Glutamatergic neuron (in vitro differentiated cells): ENCODE measurements around the gene PPID. TPM values are rescaled to one million over a fixed set of nuclear protein-coding genes. Genes with fewer than 3 reads are reported as not detected.

Experiments used
- DNase-seq: peaks from one replicate; pipeline ENCODE4 v3.0.0; 2022
- H3K27ac Mint-ChIP-seq: one replicate; pipeline ENCODE4 v1.8.0; 2020; ENCODE audit warnings: mild to moderate bottlenecking, mixed read lengths, inconsistent platforms; ENCODE audit not compliant: unreplicated experiment
- H3K27me3 Mint-ChIP-seq: one replicate; pipeline ENCODE4 v1.8.0; 2020; ENCODE audit warnings: mild to moderate bottlenecking, moderate library complexity, mixed read lengths, inconsistent platforms; ENCODE audit not compliant: unreplicated experiment
- H3K36me3 Mint-ChIP-seq: one replicate; pipeline ENCODE4 v1.8.0; 2020; ENCODE audit warnings: mild to moderate bottlenecking, mixed read lengths, inconsistent platforms; ENCODE audit not compliant: unreplicated experiment
- H3K4me1 Mint-ChIP-seq: one replicate; pipeline ENCODE4 v1.8.0; 2020; ENCODE audit warnings: mild to moderate bottlenecking, low read depth, mixed read lengths, inconsistent platforms; ENCODE audit not compliant: unreplicated experiment
- H3K4me3 Mint-ChIP-seq: one replicate; pipeline ENCODE4 v1.8.0; 2020; ENCODE audit warnings: mild to moderate bottlenecking, mixed read lengths, inconsistent platforms; ENCODE audit not compliant: unreplicated experiment
- H3K9me3 Mint-ChIP-seq: one replicate; pipeline ENCODE4 v1.8.0; 2020; ENCODE audit warnings: mild to moderate bottlenecking, moderate library complexity, mixed read lengths, inconsistent platforms; ENCODE audit not compliant: unreplicated experiment
- CTCF ChIP-seq: fragments of 200-600 bp; sonication (generic); IDR thresholded peaks from one replicate; pipeline ENCODE4 v1.5.0; 2021; ENCODE audit not compliant: partially characterized antibody, unreplicated experiment
- long read RNA-seq: library from polyadenylated mRNA; unstranded; transcript quantifications from one replicate; pipeline ENCODE4 v2.0.0, GENCODE V29; 2020; ENCODE audit not compliant: unreplicated experiment
- total RNA-seq: library from RNA; stranded (reverse); fragmentation: NEBNext Ultra II Directional; extraction: Animal tissue kit (Norgen Biotek cat#: 25700); gene quantifications from one replicate; pipeline ENCODE4 v1.2.1, GENCODE V29; 2021; ENCODE audit not compliant: unreplicated experiment

Gene PPID
- total RNA-seq, result 22.1 TPM
- long read RNA-seq, transcript PPID-201 (10 exons, 1,823 nt), result major isoform, 27 of 29 reads
- long read RNA-seq, partial matches to known transcripts, result 1 of 29 reads
- long read RNA-seq, other reads (novel, unspliced or antisense), result 1 of 29 reads

GRCh38 chr4:158722917-158723793, at the start of gene PPID:
Gene PPID, minus strand, starts transcription at chr4:158723396. Its CDS starts 108 bp downstream, at chr4:158723288.
- no peaks in the 10 kb centered on the region for H3K27me3 Mint-ChIP-seq
- TF ChIP-seq CTCF, result no peak

DNA sequence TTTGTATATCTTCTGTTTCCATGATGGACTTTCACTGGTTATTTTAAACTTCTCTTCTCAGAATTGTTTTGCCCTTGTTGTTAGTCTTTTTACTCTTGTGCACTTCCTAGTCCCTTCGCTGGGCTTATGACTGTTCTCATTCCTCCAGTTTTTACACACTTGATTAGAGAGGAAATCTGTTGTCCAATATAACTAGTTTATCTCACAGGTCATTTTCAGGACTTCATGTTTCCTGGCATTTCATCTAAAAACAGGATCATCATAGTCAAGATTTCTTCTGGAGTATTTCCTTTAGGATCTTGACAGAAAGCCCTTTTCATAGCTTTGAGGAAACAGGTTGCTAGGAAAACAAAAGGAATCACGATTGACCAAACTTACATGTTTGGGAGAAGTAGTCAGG, 48.6 kb upstream of the PPID start:
- Mint-ChIP-seq H3K9me3 (peaks cover 5% of the 10 kb centered on the region), H3K27ac (no peak overlapping the region), H3K27me3 (peaks cover 7% of the 10 kb centered on the region), H3K36me3 (no peaks in the 10 kb centered on the region), H3K4me1 (peaks cover 20% of the 10 kb centered on the region), H3K4me3 (no peak overlapping the region)
- no peak for DNase-seq
- no peak for TF ChIP-seq CTCF

More at GRCh38 chr4:158722917-158723793, at the start of gene PPID:
- Mint-ChIP-seq H3K36me3 (no peaks in the 10 kb centered on the region), H3K9me3 (peaks cover 3% of the 10 kb centered on the region), H3K27ac (peak within 1 kb of the TSS; percentile 92), H3K4me1 (no peaks in the 10 kb centered on the region), H3K4me3 (peak within 1 kb of the TSS; percentile 95)
- peak; percentile 87 for DNase-seq

DNA sequence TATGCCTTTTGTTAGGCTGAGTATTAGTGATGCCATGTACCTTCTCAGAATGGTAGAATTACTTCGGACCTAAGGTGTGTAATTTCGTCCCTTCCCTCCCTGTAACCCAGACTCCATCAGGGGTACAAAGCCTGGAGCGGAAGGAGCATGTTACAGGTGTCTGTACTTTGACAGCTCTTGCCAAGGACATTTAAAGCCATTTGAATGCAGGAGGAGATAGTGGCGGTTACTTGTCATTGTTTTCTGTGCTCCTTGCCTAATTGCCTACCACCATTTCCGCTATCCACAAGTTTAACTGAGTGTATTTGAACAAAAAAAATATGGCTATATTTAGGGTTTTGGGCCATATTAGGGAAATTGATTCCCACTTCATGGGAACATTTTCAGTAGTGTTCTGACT, 47.5 kb upstream of the PPID start:
- no peaks in the 10 kb centered on the region for H3K36me3 Mint-ChIP-seq
- peaks cover 5% of the 10 kb centered on the region for H3K9me3 Mint-ChIP-seq
- TF ChIP-seq CTCF, result no peak
- peak overlapping the region; percentile 99 for H3K4me3 Mint-ChIP-seq
- H3K27ac Mint-ChIP-seq, result no peak overlapping the region
- H3K27me3 Mint-ChIP-seq, result peaks cover 7% of the 10 kb centered on the region
- DNase-seq, result no peak
- peaks cover 20% of the 10 kb centered on the region for H3K4me1 Mint-ChIP-seq

DNA sequence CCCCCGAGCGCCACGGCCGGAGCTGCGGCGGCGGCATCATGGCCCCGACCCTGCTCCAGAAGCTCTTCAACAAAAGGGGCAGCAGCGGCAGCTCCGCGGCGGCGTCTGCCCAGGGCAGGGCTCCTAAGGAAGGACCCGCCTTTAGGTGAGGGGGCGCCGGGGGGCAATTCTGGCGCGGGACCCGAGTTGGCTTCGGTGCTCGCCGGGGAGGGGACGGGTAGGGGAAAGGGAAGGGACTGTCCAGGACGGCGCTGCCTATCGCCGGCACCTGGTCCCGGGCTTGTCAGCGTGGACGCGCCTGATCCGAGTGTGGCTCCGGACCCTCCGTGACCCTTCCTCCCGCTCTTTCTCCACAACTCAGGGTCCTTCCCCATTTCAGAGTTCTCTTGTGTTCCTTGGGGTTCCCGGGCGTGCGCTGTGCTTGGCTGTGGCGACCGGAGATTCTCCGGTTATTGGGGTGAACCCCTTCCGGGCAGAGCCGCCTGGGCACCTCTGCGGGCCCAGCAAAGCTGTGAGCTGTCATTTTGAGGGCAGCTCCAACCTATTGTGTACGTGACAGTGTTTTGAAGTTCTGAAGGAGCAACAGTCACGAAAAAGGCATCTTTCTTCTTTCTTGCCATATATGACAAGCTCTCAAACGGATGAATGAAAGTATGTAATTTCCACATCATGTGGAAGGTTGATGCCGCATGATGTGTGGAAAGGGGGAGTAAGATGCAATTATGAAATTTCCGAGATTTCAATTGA, 46.2 kb upstream of the PPID start:
- DNase-seq, result peak; percentile 66
- H3K27ac Mint-ChIP-seq, result peak overlapping the region; percentile 98
- peaks cover 16% of the 10 kb centered on the region for H3K4me1 Mint-ChIP-seq
- peak overlapping the region; percentile 99 for H3K4me3 Mint-ChIP-seq
- no peak for TF ChIP-seq CTCF
- H3K27me3 Mint-ChIP-seq, result peaks cover 7% of the 10 kb centered on the region
- H3K9me3 Mint-ChIP-seq, result peaks cover 5% of the 10 kb centered on the region
- H3K36me3 Mint-ChIP-seq, result no peaks in the 10 kb centered on the region
